Fibroblast of peridontal ligament (primary cell): Measurements from ENCODE around the gene OLIG2.

Source experiments
- DNase-seq: peaks from one replicate; pipeline ENCODE4 v3.0.0-alpha.2; 2010; ENCODE audit errors: extremely low read depth

The OLIG2 gene

DNA sequence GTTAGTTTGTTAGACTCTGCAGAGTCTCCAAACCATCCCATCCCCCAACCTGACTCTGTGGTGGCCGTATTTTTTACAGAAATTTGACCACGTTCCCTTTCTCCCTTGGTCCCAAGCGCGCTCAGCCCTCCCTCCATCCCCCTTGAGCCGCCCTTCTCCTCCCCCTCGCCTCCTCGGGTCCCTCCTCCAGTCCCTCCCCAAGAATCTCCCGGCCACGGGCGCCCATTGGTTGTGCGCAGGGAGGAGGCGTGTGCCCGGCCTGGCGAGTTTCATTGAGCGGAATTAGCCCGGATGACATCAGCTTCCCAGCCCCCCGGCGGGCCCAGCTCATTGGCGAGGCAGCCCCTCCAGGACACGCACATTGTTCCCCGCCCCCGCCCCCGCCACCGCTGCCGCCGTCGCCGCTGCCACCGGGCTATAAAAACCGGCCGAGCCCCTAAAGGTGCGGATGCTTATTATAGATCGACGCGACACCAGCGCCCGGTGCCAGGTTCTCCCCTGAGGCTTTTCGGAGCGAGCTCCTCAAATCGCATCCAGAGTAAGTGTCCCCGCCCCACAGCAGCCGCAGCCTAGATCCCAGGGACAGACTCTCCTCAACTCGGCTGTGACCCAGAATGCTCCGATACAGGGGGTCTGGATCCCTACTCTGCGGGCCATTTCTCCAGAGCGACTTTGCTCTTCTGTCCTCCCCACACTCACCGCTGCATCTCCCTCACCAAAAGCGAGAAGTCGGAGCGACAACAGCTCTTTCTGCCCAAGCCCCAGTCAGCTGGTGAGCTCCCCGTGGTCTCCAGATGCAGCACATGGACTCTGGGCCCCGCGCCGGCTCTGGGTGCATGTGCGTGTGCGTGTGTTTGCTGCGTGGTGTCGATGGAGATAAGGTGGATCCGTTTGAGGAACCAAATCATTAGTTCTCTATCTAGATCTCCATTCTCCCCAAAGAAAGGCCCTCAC lies at the start of gene OLIG2:
Gene OLIG2, plus strand, starts transcription at position 447 of the 954 bp plus-strand sequence. CDS start 928 bp downstream, outside the sequence.
- DNase-seq = no peak

DNA sequence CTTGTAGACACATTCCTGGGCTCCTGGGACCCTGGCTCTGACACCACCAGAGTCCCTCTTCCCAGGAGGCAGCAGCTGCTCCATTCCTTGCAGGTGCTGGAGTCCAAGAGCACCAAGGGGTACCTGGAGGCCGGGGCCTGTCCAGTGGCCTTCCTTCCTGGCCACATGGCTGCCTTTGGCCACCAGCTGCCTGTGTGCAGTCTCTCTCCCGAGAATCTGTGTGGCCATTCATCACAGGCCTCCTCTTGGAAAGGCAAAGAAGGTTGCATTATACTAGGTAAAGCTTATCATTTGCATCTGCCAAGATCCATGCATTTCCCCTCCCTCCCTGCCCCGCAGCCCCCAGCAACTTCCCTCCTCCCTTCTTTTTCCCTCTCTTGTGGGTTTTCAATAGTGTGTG lies 48.9 kb upstream of the OLIG2 start:
- no peak for DNase-seq

DNA sequence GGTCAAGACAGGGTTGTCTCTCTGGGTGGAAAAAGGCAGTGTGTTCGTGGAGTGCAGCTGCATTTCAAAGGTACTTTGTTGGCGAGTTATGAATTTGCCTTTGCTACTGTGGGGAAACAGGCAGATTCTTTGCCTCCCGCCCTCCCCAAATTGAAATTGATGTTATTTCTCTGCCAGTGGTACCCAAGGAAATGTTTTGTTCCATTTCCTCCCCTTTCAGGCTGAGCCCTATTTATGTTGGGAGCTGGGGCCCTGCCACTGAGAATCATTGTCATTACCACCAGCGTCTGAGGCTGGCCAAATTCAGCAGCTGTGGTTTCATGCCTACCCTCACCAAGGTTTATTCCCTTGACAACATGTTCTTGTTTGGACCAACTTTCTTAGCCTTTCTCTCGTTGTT lies 48.5 kb upstream of the OLIG2 start:
- no peak for DNase-seq

GRCh38 chr21:32978331-32979270 lies 47.1 kb upstream of the OLIG2 start:
- DNase-seq = no peak

DNA sequence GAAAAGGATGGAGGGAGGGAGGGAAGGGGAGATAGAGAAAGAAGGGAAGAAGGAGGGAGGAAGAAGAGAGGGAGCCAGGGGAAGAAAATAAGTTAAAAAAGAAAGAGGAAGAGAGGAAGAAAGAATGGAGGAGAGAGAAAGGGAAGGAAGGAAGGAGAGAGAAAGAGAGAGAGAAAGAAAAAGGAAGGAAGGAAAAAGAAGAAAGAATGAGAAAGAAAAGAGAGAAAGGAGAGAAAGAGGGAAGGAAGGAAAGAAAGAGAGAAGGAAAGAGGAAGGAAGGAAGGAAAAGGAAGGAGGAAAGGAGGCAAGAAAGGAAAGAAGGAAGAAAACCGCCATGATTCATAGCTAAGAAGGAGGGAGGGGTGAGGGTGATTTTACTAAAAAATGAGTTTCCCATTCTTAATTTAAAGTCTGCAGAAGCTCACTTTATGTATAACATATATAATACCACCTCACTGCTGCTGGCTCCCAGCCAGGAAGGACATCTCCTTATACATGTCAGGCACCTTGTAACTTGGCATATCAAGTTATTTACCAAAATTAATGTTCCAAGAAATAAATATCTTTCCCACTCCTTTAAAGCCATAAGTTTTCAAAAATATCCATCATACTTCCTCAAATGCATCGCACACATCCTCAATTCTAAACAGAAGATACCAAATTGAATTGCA lies 46.0 kb upstream of the OLIG2 start:
- DNase-seq = no peak

DNA sequence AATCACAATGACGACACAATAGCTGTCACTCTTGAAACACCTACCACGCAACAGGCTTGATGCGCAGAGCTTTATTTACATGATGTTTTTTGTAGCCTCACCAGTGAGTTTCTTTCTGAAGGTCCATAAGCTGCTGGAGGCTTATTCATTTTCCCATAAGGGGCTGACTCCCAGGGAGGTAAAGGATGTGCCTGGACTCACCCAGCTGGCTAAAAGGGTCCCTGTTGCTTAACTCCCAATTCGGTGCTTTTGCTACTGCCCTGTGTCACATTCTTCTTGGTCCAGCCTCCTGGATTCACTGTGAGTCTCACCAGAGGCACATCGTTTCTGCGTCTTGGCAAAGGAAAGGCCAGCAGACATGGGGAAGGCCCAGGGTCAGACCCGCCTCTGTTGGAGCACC lies 44.6 kb upstream of the OLIG2 start:
- DNase-seq = no peak

DNA sequence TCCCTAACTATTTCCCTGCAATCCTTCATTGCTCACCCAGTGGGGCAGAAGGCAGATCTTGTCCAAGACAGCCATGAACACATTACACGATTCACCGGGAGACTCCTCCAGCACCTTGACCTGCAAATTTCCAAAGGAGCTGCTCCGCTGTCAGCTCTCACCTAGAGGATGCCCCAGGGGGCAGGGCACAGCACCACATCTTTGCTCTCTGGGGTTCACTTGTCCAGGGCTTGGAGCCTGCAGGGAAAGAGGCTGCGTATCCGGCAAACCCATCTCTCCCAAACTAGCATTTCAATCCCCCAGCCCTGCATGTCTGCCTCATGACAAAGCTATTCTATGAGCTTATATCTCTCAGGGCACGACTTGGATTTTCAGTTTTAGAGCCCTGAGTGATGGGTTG lies 35.1 kb upstream of the OLIG2 start:
- no peak for DNase-seq

- no peak for DNase-seq
Measured at GRCh38 chr21:32991361-32991760, 34.4 kb upstream of the OLIG2 start.

DNA sequence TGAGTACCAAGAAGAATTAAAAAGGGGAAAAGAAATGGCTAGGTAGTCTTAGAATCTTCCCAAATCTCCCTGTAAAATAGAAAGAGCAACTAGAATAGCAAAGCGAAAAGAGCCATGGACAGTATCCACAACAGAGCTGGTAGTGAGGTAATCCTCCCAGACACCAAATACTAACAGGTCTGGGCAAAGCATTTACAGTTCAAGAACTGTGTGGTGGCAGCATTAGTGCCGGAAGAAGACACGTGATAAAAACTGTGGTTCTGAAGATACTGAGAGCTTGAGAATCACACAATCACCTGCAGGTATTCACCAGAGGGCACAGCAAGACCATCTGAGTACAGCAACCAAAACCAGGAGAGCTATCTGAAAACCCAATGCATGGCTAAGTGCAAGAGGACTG lies 31.8 kb upstream of the OLIG2 start:
- DNase-seq = no peak

- peak; percentile 20 for DNase-seq
Measured at GRCh38 chr21:32994305-32994704, 31.4 kb upstream of the OLIG2 start.

- no peak for DNase-seq
Measured at GRCh38 chr21:33007747-33008146, 18.0 kb upstream of the OLIG2 start.

GRCh38 chr21:33008333-33009051 lies 17.2 kb upstream of the OLIG2 start:
- DNase-seq = no peak

DNA sequence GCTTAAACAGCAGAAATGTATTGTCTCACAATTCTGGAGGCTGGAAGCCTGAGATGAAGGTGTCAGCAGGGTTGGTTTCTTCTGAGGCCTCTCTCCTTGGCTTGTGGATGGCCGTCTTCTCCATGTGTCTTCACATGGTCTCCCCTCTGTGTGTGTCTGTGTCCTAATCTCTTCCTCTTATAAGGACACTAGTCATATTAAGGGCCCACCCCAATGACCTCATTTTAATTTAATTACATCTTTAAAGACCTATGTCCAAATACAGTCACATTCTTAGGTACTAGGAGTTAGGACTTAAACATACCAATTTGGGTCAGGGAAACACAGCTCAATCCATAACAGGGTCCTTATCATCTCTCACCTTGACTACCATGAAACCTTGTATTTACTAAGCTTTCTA lies 14.8 kb upstream of the OLIG2 start:
- DNase-seq = no peak

DNA sequence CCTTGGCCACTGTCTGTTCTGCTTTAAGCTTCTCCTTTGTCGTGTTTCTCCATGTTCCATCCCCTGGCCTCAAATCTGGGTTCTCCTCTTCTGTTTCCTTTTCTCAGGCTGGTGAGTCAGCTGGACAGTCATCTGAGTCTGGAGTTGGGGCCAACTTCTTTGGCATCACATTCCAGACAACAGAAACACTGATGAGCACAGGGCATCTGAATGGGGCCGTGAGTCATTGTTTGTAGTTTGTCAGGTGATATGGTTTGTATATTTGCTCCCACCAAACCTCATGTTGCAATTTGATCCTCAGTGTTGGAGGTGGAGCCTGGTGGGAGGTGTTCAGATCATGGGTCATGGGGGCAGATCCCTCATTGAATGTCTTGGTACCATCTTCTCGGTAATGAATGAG lies 14.3 kb upstream of the OLIG2 start:
- peak; percentile 39 for DNase-seq

- DNase-seq = no peak
Measured at GRCh38 chr21:33013626-33014025, 12.1 kb upstream of the OLIG2 start.

DNA sequence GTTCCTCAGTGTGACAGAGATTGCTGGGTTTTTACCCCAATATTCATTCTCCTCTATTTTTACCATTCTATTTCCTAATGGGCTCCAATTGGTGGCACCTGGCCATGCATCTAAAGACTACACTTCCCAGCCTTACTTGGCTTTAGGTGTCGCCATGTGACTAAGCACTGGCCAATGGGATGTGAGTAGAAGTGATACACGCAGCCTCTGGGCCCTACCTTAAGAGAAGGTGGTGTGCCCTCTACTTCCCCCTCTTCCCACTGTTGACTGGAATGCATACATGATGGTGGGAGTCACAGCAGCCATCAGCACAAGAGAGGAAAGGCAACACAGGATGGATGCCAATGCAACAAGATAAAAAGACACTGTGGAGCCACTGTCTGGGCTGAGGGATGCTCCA lies 11.4 kb upstream of the OLIG2 start:
- DNase-seq = no peak

GRCh38 chr21:33015096-33015495 lies 10.6 kb upstream of the OLIG2 start:
- no peak for DNase-seq

DNA sequence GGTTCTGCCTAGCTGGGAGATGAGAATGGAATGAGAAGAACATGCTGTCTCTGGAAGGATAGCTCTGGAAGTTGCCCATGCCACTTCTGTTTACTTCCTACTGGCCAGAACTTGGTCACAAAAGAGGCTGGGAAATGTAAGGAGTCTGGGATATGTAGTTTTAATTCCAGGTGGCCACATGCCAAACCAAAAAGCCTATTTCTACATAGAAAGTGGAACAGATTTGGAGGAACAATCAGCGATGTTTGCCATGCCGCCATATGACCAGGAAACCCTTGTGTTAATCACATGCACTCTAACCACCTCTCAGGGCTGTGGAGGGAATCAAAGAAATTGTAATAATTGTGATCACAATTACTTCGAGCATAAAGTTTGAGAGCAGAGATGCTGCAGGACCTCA lies 10.0 kb upstream of the OLIG2 start:
- DNase-seq = no peak

DNA sequence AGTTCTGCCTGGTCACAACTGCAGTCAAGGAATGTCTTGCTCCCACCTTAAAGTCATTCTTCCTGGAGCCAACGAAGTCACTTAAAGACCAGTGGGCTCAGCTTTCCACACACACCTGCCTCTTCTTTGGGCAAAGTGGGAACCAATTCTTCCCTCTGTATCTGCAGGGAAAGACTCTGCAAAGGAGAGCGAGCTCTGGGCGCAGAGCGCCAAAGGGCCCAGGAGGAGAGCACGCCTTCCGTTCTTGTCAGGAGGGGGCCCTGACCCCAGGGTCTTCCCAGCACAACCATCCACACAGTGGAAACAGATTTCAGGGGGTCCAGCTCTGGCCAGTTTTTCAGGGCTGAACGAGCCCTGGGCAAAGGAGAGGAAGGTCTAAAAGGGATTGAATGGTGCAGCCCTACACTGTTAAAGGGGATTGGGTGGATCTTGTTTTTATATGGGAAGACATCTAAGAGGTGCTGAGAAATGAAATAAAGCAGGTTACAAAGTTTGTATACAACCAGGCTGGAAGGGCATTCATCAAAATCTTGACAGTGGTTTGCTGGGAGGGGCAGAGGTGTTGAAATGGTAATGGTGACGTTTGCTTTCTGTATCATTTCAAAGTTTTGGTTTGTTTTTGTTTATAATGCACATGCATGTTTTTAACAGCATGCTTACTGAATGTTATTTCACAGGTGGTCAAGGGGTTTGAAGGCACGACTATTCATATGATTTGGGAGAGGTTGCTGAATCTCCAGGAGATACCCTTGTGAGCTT lies 6.8 kb upstream of the OLIG2 start:
- DNase-seq = no peak

GRCh38 chr21:33019516-33019884 lies 6.2 kb upstream of the OLIG2 start:
- DNase-seq = no peak
